Adrenal gland (tissue), 12 donors: ENCODE results near the gene PTPRD. TPM values are rescaled to one million over a fixed set of nuclear protein-coding genes. Genes with fewer than 3 reads are reported as not detected.

Experiments
- DNase-seq, 7 donors: peaks; one replicate each; pipeline ENCODE4 v3.0.0-alpha.2; 2019 to 2020
- H3K27ac ChIP-seq, 5 donors: fragments of 200-600 bp; sonication (generic) in 4 of 5; 1 replicate in 3 of 5; 2 replicates in 2 of 5; pipeline versions ENCODE4 v1.5.1 to v1.8.0; 2016 to 2020; ENCODE audit warnings: mild to moderate bottlenecking in 1 of 5
- H3K27me3 ChIP-seq: fragments of 200-600 bp; 2 replicates; pipeline ENCODE4 v1.8.0; 2021
- H3K36me3 ChIP-seq, 2 donors: fragments of 200-600 bp; replicated peaks in 1 of 2; 1 replicate in 1 of 2; 2 replicates in 1 of 2; pipeline versions ENCODE4 v1.5.1 to v1.8.0; 2018 to 2022
- H3K4me1 ChIP-seq, 2 donors: fragments of 200-600 bp; replicated peaks in 1 of 2; 1 replicate in 1 of 2; 2 replicates in 1 of 2; pipeline versions ENCODE4 v1.5.1 to v1.8.0; 2018 to 2021
- H3K4me3 ChIP-seq, 4 donors: fragments of 200-600 bp; sonication (generic) in 3 of 4; one replicate each; pipeline ENCODE4 v1.5.1; 2016 to 2018
- H3K9me3 ChIP-seq, 3 donors: fragments of 200-600 bp; sonication (generic) in 1 of 3; replicated peaks in 1 of 3; 1 replicate in 2 of 3; 2 replicates in 1 of 3; pipeline versions ENCODE4 v1.5.1 to v1.8.0; 2016 to 2021
- CTCF ChIP-seq, 6 experiments: fragments of 450-650 bp in 4 of 6; fragments of 200-600 bp in 2 of 6; sonication (generic) in 1 of 6; IDR thresholded peaks; 1 replicate in 5 of 6; 2 replicates in 1 of 6; pipeline versions ENCODE4 v1.5.1 to v1.8.0; 2016 to 2021; ENCODE audit warnings: antibody characterized with exemption in 6 of 6, mild to moderate bottlenecking in 2 of 6, moderate library complexity in 1 of 6
- POLR2A ChIP-seq, 2 donors: fragments of 450-650 bp; IDR thresholded peaks; one replicate each; pipeline ENCODE4 v1.6.1; 2017; ENCODE audit warnings: antibody characterized with exemption in 2 of 2, mild to moderate bottlenecking in 2 of 2, moderate library complexity in 1 of 2
- WGBS, 4 donors: extraction: QIAGEN DNeasy Blood & Tissue Kit in 2 of 4; methylation state at CpG; one replicate each; pipeline versions ENCODE4 v1.1.5 to v1.1.7; 2013 to 2017; 5-methylcytosine and 5-hydroxymethylcytosine counted together
- intact Hi-C, 2 donors: fragments of 100-400 bp; cut with DNase I; formaldehyde crosslinking; loops; one replicate each; pipeline versions ENCODE4 v1.14.1 to v1.15.0; 2022 to 2023
- polyA plus RNA-seq, 3 donors: library from polyadenylated mRNA; stranded (reverse); fragments of 200-250 nt in 2 of 3; fragments of 350-450 nt in 1 of 3; fragmentation: Illumina TruSeq in 1 of 3; extraction: RNeasy Lipid Tissue Mini Kit (QIAGEN cat#74804) in 1 of 3; gene quantifications; one replicate each; pipeline ENCODE4 v1.2.3, GENCODE V29; 2013 to 2014
- total RNA-seq, 9 donors: library from RNA; depleted of rRNA in 4 of 9; stranded (reverse); fragments of >200 nt in 4 of 9; fragments of 120-200 nt in 1 of 9; fragmentation: NEBNext Ultra II Directional in 1 of 9; extraction: Animal tissue kit (Norgen Biotek cat#: 25700) in 1 of 9; gene quantifications; one replicate each; pipeline versions ENCODE4 v1.1.0 to v1.2.4, GENCODE V29; 2013 to 2023
- donor health status: healthy with polysubstance abuse.
- donor health status: Bipolar disorder and iron deficiency.
- donor health status: DM: yes; HTN: yes; CAD: no.
- donor health status: DM: no; HTN: no; CAD: no.
- donor health status: DM: no; HTN: no; CAD: no.
- donor health status: DM: yes; HTN: yes; CAD: no.

Gene PTPRD
- total and polyA plus RNA-seq, 12 donors, result 0.61 to 71.2 (median 4.5) TPM

GRCh38 chr9:8555762-8556500, 2056.9 kb downstream of the PTPRD start:
- H3K4me3 ChIP-seq, result no peak overlapping the region
- H3K4me1 ChIP-seq, result no peaks in the 10 kb centered on the region
- intact Hi-C loops, result no loop called here
- 40 to 56% (median 44%) methylated on average over 4 of the region's 4 CpGs for WGBS, 4 donors
- H3K36me3 ChIP-seq, result no peaks in the 10 kb centered on the region
- no peaks in the 10 kb centered on the region for H3K27me3 ChIP-seq
- DNase-seq, result no peak
- H3K27ac ChIP-seq, result no peak overlapping the region
- TF ChIP-seq POLR2A (IDR thresholded peaks at IDR 0.05) (no peak), CTCF (IDR thresholded peaks at IDR 0.05) (no peak)
- H3K9me3 ChIP-seq, result no peaks in the 10 kb centered on the region

GRCh38 chr9:8553444-8553843, 2059.4 kb downstream of the PTPRD start:
- Histone ChIP-seq H3K4me3 (no peak overlapping the region), H3K27ac (no peak overlapping the region), H3K36me3 (no peaks in the 10 kb centered on the region), H3K9me3 (no peaks in the 10 kb centered on the region), H3K27me3 (no peaks in the 10 kb centered on the region), H3K4me1 (no peaks in the 10 kb centered on the region)
- 77 to 83% (median 82%) methylated on average over 4 of the region's 4 CpGs for WGBS, 4 donors
- no peak for DNase-seq
- TF ChIP-seq CTCF (IDR thresholded peaks at IDR 0.05) (no peak), POLR2A (IDR thresholded peaks at IDR 0.05) (no peak)
- intact Hi-C loops, result no loop called here

- H3K4me1 ChIP-seq, result no peaks in the 10 kb centered on the region
- no peak overlapping the region for H3K27ac ChIP-seq
- no peaks in the 10 kb centered on the region for H3K36me3 ChIP-seq
- no peaks in the 10 kb centered on the region for H3K9me3 ChIP-seq
- H3K4me3 ChIP-seq, result no peak overlapping the region
- TF ChIP-seq CTCF (IDR thresholded peaks at IDR 0.05) (no peak), POLR2A (IDR thresholded peaks at IDR 0.05) (no peak)
- WGBS, 4 donors, result 78 to 83% (median 81%) methylated on average over 3 of the region's 3 CpGs
- H3K27me3 ChIP-seq, result no peaks in the 10 kb centered on the region
- intact Hi-C loops, result no loop called here
- DNase-seq, result no peak
Observed at GRCh38 chr9:8552732-8553131, 2060.1 kb downstream of the PTPRD start.

- intact Hi-C loops, result no loop called here
- no peaks in the 10 kb centered on the region for H3K9me3 ChIP-seq
- no peaks in the 10 kb centered on the region for H3K36me3 ChIP-seq
- no peaks in the 10 kb centered on the region for H3K4me1 ChIP-seq
- 45 to 72% (median 57%) methylated on average over 1 of the region's 1 CpG for WGBS, 4 donors
- no peak overlapping the region for H3K27ac ChIP-seq
- no peak overlapping the region for H3K4me3 ChIP-seq
- no peak for DNase-seq
- no peaks in the 10 kb centered on the region for H3K27me3 ChIP-seq
- TF ChIP-seq POLR2A (IDR thresholded peaks at IDR 0.05), result no peak
- no peak for TF ChIP-seq CTCF (IDR thresholded peaks at IDR 0.05)
Observed at GRCh38 chr9:8549214-8549613, 2063.6 kb downstream of the PTPRD start.
